HepG2 (cell line): ENCODE data around the gene CHP1. TPM values are rescaled to one million over a fixed set of nuclear protein-coding genes. Genes with fewer than 3 reads are reported as not detected.

Experiments
- ATAC-seq: fragments of 200-7000 bp; cut with Tn5 transposase; 3 replicates; pipeline ENCODE4 v1.9.1; 2020; ENCODE audit warnings: mild to moderate bottlenecking, moderate library complexity
- BruUV-seq: library from RNA; stranded (reverse); fragments of 400-500 nt; replicated peaks from 2 replicates; lab custom pipeline; 2021; lab: Mats Ljungman, UMichigan
- CTCF ChIA-PET: fragments of 300-600 bp; formaldehyde crosslinking; extraction: SDS; loops from one replicate; lab custom pipeline; 2021; ENCODE audit warnings: low total read pairs, inconsistent platforms, low intra/inter-chr PET ratio; lab: Yijun Ruan, JAX
- POLR2A ChIA-PET: fragments of 350-600 bp; sonication (Branson Sonifier 250); formaldehyde crosslinking; loops from one replicate; lab custom pipeline; 2020; ENCODE audit warnings: antibody characterized with exemption, inconsistent platforms; lab: Yijun Ruan, JAX
- DNase-seq: peaks from one replicate; pipeline ENCODE4 v3.0.0-alpha.2; 2015; ENCODE audit warnings: low spot score
- FAIRE-seq: peaks from 3 replicates; lab custom pipeline; 2011; peaks lifted over from hg19 to GRCh38; lab: Jason Lieb, UNC
- H2AFZ ChIP-seq: one replicate; pipeline ENCODE4 v1.6.1; 2011; ENCODE audit warnings: low read length, inconsistent platforms
- H3K27ac ChIP-seq: fragments of 300-600 bp; 3 replicates; pipeline ENCODE4 v1.8.0; 2011; ENCODE audit warnings: mixed run types, mild to moderate bottlenecking, mixed read lengths, low read length, inconsistent platforms; ENCODE audit not compliant: insufficient read depth; ENCODE audit errors: extremely low read length
- H3K27me3 ChIP-seq, 2 experiments: fragments of 200-600 bp in 1 of 2; 2 replicates in 1 of 2; 3 replicates in 1 of 2; pipeline versions ENCODE4 v1.6.0 to v1.8.0; 2011; ENCODE audit warnings: low read length in 2 of 2, mild to moderate bottlenecking in 2 of 2, moderate library complexity in 2 of 2, inconsistent platforms in 1 of 2; ENCODE audit not compliant: insufficient read depth in 2 of 2, control insufficient read depth in 1 of 2
- H3K36me3 ChIP-seq, 2 experiments: fragments of 200-600 bp in 1 of 2; replicated peaks in 1 of 2; 2 replicates in 1 of 2; 3 replicates in 1 of 2; pipeline versions ENCODE4 v1.5.1 to v1.8.0; 2011; ENCODE audit warnings: low read length in 2 of 2, inconsistent platforms in 1 of 2; ENCODE audit not compliant: insufficient read depth in 2 of 2, control insufficient read depth in 1 of 2
- H3K4me1 ChIP-seq: 2 replicates; pipeline ENCODE4 v1.5.1; 2012; ENCODE audit warnings: low read length, inconsistent platforms; ENCODE audit not compliant: insufficient read depth
- H3K4me2 ChIP-seq: 2 replicates; pipeline ENCODE4 v1.6.0; 2011; ENCODE audit warnings: low read depth, low read length, inconsistent platforms
- H3K4me3 ChIP-seq, 3 experiments: fragments of 200-600 bp in 1 of 3; sonication (generic), shearing (Covaris generic) in 1 of 3; replicated peaks in 1 of 3; 2 replicates each; pipeline ENCODE4 v1.5.1; 2011 to 2016; ENCODE audit warnings: low read length in 3 of 3, inconsistent platforms in 2 of 3, low read depth in 2 of 3, mild to moderate bottlenecking in 2 of 3, control low read depth in 1 of 3, mixed read lengths in 1 of 3; ENCODE audit not compliant: insufficient read depth in 1 of 3
- H3K79me2 ChIP-seq: one replicate; pipeline ENCODE4 v1.6.1; 2011; ENCODE audit warnings: low read length, inconsistent platforms; ENCODE audit not compliant: insufficient read depth
- H3K9ac ChIP-seq: 2 replicates; pipeline ENCODE4 v1.6.0; 2011; ENCODE audit warnings: mild to moderate bottlenecking, low read depth, low read length, inconsistent platforms; ENCODE audit not compliant: insufficient read depth
- H3K9me3 ChIP-seq: 2 replicates; pipeline ENCODE4 v1.5.1; 2012; ENCODE audit warnings: mild to moderate bottlenecking, low read length
- H4K20me1 ChIP-seq: 2 replicates; pipeline ENCODE4 v1.6.0; 2011; ENCODE audit warnings: inconsistent platforms, mild to moderate bottlenecking, low read length, moderate library complexity; ENCODE audit not compliant: insufficient read depth
- DNMT1 ChIP-seq: sonication (generic); formaldehyde crosslinking; IDR thresholded peaks from 2 replicates; pipeline ENCODE4 v1.5.1; 2020; ENCODE audit warnings: mild to moderate bottlenecking, missing genetic modification reagents
- DR1 ChIP-seq: sonication (generic); formaldehyde crosslinking; IDR thresholded peaks from 2 replicates; pipeline ENCODE4 v1.8.0; 2021; ENCODE audit warnings: mild to moderate bottlenecking, missing genetic modification reagents, inconsistent platforms
- EP300 ChIP-seq, 3 experiments: sonication (generic) in 1 of 3; formaldehyde crosslinking in 1 of 3; IDR thresholded peaks; 2 replicates each; pipeline versions ENCODE4 v1.5.1 to v1.6.1; 2011 to 2020; ENCODE audit warnings: low read depth in 2 of 3, low read length in 2 of 3, borderline replicate concordance in 1 of 3, improper control_type of control experiment in 1 of 3, mild to moderate bottlenecking in 1 of 3, missing genetic modification reagents in 1 of 3, moderate library complexity in 1 of 3
- HOXD1 ChIP-seq: sonication (generic); formaldehyde crosslinking; IDR thresholded peaks from 2 replicates; pipeline ENCODE4 v1.5.0; 2020; ENCODE audit warnings: missing genetic modification reagents
- NFRKB ChIP-seq: fragments of 450-650 bp; IDR thresholded peaks from 2 replicates; pipeline ENCODE4 v1.6.1; 2017
- POLR2AphosphoS5 ChIP-seq: IDR thresholded peaks from 2 replicates; pipeline ENCODE4 v1.6.1; 2012; ENCODE audit warnings: low read depth, low read length
- PRMT3 ChIP-seq: sonication (generic); formaldehyde crosslinking; IDR thresholded peaks from 2 replicates; pipeline ENCODE4 v1.8.1; 2022; ENCODE audit warnings: low read depth, mild to moderate bottlenecking, moderate library complexity, missing genetic modification reagents, borderline replicate concordance
- SYNCRIP ChIP-seq: fragments of 200-400 bp; formaldehyde crosslinking; IDR thresholded peaks from 2 replicates; pipeline ENCODE4 v1.6.1; 2018; ENCODE audit warnings: mild to moderate bottlenecking, low read depth, low read length; ENCODE audit not compliant: insufficient read depth
- ZNF136 ChIP-seq: sonication (generic); formaldehyde crosslinking; IDR thresholded peaks from 2 replicates; pipeline ENCODE4 v1.8.1; 2022; ENCODE audit warnings: low read depth, mild to moderate bottlenecking, moderate library complexity, missing genetic modification reagents
- ZNF207 ChIP-seq: fragments of 450-650 bp; IDR thresholded peaks from 2 replicates; pipeline ENCODE4 v1.6.1; 2016; ENCODE audit warnings: antibody characterized with exemption, borderline replicate concordance
- ZNF431 ChIP-seq: sonication (generic); formaldehyde crosslinking; IDR thresholded peaks from 2 replicates; pipeline ENCODE4 v1.9.0; 2022; ENCODE audit warnings: missing genetic modification reagents, low read depth, mild to moderate bottlenecking, borderline replicate concordance
- ZNF496 ChIP-seq: sonication (generic); formaldehyde crosslinking; IDR thresholded peaks from 2 replicates; pipeline ENCODE4 v1.8.1; 2023; ENCODE audit warnings: mild to moderate bottlenecking, moderate library complexity, missing genetic modification reagents; ENCODE audit not compliant: insufficient replicate concordance
- ZNF850 ChIP-seq: sonication (generic); formaldehyde crosslinking; conservative IDR thresholded peaks from 2 replicates; pipeline ENCODE4 v1.9.0; 2021; ENCODE audit warnings: mild to moderate bottlenecking, missing genetic modification reagents
- WGBS: methylation state at CpG from one replicate; pipeline ENCODE4 v1.1.6; 2017; ENCODE audit warnings: low lambda C conversion rate; 5-methylcytosine and 5-hydroxymethylcytosine counted together
- in situ Hi-C: cut with HindIII; loops from 2 replicates; pipeline ENCODE4 v1.10.0; 2017; ENCODE audit warnings: low pct_unique_long_range_greater_than_20kb; ENCODE audit not compliant: extremely low pct_ligation_motif_present
- intact Hi-C: fragments of 100-400 bp; cut with micrococcal nuclease; formaldehyde crosslinking; loops from one replicate; pipeline ENCODE4 v1.10.0; 2022; ENCODE audit not compliant: unreplicated experiment
- polyA plus RNA-seq, 8 experiments: library from polyadenylated mRNA; depleted of rRNA in 3 of 8; stranded (reverse) in 7 of 8; unstranded in 1 of 8; fragments of >200 nt; fragmentation: Illumina TruSeq in 4 of 8; extraction: Trizol in 4 of 8; gene quantifications; 2 replicates each; pipeline versions ENCODE4 v1.2.1 to v1.2.3, GENCODE V29; 2011 to 2016; ENCODE audit warnings: low read depth in 4 of 8, missing spikeins in 1 of 8, mixed read lengths in 1 of 8; ENCODE audit not compliant: insufficient read depth in 1 of 8
- total RNA-seq, 5 experiments: library from RNA; depleted of rRNA; stranded (reverse); fragments of >200 nt; fragmentation: Illumina TruSeq; extraction: Trizol; gene quantifications; 2 replicates each; pipeline ENCODE4 v1.2.3, GENCODE V29; 2016; ENCODE audit warnings: low read depth in 1 of 5
- TF ChIP-seq, protein P1 (sequence below): sonication (generic); formaldehyde crosslinking; IDR thresholded peaks from 2 replicates; pipeline ENCODE4 v1.8.0; 2022; ENCODE audit warnings: missing genetic modification reagents, mild to moderate bottlenecking, moderate library complexity, borderline replicate concordance
- TF ChIP-seq, protein P2 (sequence below): sonication (generic); formaldehyde crosslinking; IDR thresholded peaks from 2 replicates; pipeline ENCODE4 v1.5.1; 2020; ENCODE audit warnings: mild to moderate bottlenecking, moderate library complexity, missing genetic modification reagents
- TF ChIP-seq, protein P3 (sequence below): fragments of 450-650 bp; IDR thresholded peaks from 2 replicates; pipeline ENCODE4 v1.6.1; 2017

CHP1 gene
- total and polyA plus RNA-seq, 2 of the 13 experiments (the other 11 are each of a cell fraction or from before 2014, with no cell fraction given), result 49.6 to 76.4 TPM

DNA sequence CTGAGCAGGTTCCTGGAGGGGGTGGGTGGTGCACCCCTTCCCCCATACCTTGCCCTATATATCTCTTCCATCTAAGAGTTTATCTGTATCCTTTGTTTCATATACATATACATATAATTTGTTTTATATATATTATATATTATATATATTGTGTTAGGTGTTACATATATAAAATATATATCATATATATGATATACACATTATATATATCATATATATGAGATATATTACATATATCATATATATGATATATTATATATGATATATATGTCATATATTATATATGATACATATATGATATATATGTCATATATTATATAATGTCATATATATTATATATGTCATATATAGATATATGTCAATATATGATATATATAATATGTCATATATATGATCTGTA lies 31.6 kb upstream of the CHP1 start (continued):
- TF ChIP-seq, protein P1, sequence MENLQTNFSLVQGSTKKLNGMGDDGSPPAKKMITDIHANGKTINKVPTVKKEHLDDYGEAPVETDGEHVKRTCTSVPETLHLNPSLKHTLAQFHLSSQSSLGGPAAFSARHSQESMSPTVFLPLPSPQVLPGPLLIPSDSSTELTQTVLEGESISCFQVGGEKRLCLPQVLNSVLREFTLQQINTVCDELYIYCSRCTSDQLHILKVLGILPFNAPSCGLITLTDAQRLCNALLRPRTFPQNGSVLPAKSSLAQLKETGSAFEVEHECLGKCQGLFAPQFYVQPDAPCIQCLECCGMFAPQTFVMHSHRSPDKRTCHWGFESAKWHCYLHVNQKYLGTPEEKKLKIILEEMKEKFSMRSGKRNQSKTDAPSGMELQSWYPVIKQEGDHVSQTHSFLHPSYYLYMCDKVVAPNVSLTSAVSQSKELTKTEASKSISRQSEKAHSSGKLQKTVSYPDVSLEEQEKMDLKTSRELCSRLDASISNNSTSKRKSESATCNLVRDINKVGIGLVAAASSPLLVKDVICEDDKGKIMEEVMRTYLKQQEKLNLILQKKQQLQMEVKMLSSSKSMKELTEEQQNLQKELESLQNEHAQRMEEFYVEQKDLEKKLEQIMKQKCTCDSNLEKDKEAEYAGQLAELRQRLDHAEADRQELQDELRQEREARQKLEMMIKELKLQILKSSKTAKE (CRISPR knock-in tag), result no peak
- TF ChIP-seq SYNCRIP (no peak), PRMT3 (CRISPR knock-in tag) (no peak), ZNF850 (CRISPR knock-in tag) (no peak), ZNF496 (CRISPR knock-in tag) (no peak)
- TF ChIP-seq, protein P2, sequence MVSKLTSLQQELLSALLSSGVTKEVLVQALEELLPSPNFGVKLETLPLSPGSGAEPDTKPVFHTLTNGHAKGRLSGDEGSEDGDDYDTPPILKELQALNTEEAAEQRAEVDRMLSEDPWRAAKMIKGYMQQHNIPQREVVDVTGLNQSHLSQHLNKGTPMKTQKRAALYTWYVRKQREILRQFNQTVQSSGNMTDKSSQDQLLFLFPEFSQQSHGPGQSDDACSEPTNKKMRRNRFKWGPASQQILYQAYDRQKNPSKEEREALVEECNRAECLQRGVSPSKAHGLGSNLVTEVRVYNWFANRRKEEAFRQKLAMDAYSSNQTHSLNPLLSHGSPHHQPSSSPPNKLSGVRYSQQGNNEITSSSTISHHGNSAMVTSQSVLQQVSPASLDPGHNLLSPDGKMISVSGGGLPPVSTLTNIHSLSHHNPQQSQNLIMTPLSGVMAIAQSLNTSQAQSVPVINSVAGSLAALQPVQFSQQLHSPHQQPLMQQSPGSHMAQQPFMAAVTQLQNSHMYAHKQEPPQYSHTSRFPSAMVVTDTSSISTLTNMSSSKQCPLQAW, result no peak
- TF ChIP-seq, all 625 proteins: peak for 0

DNA sequence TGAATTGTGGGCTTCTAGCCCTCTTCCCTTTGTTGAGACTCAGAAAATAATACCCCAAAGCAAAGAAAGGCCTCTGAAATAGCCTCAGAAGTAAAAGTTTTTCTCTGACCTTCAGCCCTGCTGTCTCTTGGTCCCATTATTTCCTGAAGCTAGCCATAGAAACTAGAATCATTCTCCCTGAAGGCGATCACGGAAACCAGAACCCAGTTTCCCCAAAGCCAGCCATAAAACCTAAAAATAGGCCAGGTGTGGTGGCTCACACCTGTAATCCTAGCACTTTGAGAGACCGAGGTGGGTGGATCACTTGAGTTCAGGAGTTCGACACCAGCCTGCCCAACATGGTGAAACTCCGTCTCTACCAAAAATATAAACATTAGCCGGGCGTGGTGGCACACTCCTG lies 27.7 kb upstream of the CHP1 start:
- Histone ChIP-seq H3K9me3 (no peaks in the 10 kb centered on the region), H3K27ac (no peak overlapping the region), H3K4me1 (no peaks in the 10 kb centered on the region), H3K27me3 (no peaks in the 10 kb centered on the region; a peak in 1 of 5 replicates), H3K36me3 (no peaks in the 10 kb centered on the region), H3K9ac (no peak overlapping the region), H2AFZ (no peak overlapping the region), H4K20me1 (no peaks in the 10 kb centered on the region), H3K79me2 (no peaks in the 10 kb centered on the region), H3K4me2 (no peak overlapping the region), H3K4me3 (no peak overlapping the region)
- WGBS, result 71% methylated on average over 7 of the region's 7 CpGs
- ATAC-seq (no peak), DNase-seq (no peak), FAIRE-seq (no peak)
- intact Hi-C loops (no loop called here), in situ Hi-C loops (no loop called here)
- ChIA-PET POLR2A (no interaction called here), CTCF (no interaction called here)
- BruUV-seq, result no TSS peak
- TF ChIP-seq EP300 (IDR thresholded peaks at IDR 0.05; ENCODE audit: low read depth in 2 of 2, low read length in 2 of 2), result no peak
- no peak for TF ChIP-seq EP300 (CRISPR knock-in tag; IDR thresholded peaks at IDR 0.05; ENCODE audit: borderline replicate concordance)
- no peak for TF ChIP-seq ZNF136
- no peak for TF ChIP-seq NFRKB
- no peak for TF ChIP-seq ZNF207
- TF ChIP-seq DR1 (CRISPR knock-in tag), result no peak
- TF ChIP-seq, protein P3, sequence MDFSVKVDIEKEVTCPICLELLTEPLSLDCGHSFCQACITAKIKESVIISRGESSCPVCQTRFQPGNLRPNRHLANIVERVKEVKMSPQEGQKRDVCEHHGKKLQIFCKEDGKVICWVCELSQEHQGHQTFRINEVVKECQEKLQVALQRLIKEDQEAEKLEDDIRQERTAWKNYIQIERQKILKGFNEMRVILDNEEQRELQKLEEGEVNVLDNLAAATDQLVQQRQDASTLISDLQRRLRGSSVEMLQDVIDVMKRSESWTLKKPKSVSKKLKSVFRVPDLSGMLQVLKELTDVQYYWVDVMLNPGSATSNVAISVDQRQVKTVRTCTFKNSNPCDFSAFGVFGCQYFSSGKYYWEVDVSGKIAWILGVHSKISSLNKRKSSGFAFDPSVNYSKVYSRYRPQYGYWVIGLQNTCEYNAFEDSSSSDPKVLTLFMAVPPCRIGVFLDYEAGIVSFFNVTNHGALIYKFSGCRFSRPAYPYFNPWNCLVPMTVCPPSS, result no peak
- TF ChIP-seq HOXD1 (CRISPR knock-in tag), result no peak
- no peak for TF ChIP-seq DNMT1
- no peak for TF ChIP-seq POLR2AphosphoS5
- no peak for TF ChIP-seq ZNF431 (CRISPR knock-in tag)
